GM12878 (cell line): ENCODE measurements around the gene TLCD5. TPM values are rescaled to one million over a fixed set of nuclear protein-coding genes. Genes with fewer than 3 reads are reported as not detected.

Source experiments
- ATAC-seq: fragments of 200-7000 bp; cut with Tn5 transposase; 3 replicates; pipeline ENCODE4 v1.9.1; 2020; ENCODE audit warnings: mild to moderate bottlenecking, moderate library complexity
- BruUV-seq: library from RNA; stranded (reverse); fragments of 400-500 nt; replicated peaks from 2 replicates; lab custom pipeline; 2021; lab: Mats Ljungman, UMichigan
- CTCF ChIA-PET: fragments of 300-600 bp; sonication (Branson Sonifier 250); formaldehyde crosslinking; extraction: SDS; loops from one replicate; lab custom pipeline; 2021; ENCODE audit warnings: inconsistent platforms; lab: Yijun Ruan, JAX
- POLR2A ChIA-PET: fragments of 350-600 bp; formaldehyde crosslinking; extraction: SDS; loops from one replicate; lab custom pipeline; 2021; ENCODE audit warnings: inconsistent platforms; lab: Charles Lee
- RAD21 ChIA-PET: fragments of 300-600 bp; sonication (Branson Sonifier 250); formaldehyde crosslinking; loops from one replicate; lab custom pipeline; 2023; ENCODE audit warnings: antibody characterized with exemption; ENCODE audit not compliant: unreplicated experiment; lab: Charles Lee
- SMC1A ChIA-PET: fragments of 300-600 bp; sonication (Branson Sonifier 250); formaldehyde crosslinking; loops from one replicate; lab custom pipeline; 2023; ENCODE audit not compliant: unreplicated experiment, uncharacterized antibody; lab: Charles Lee
- DNase-seq: peaks from one replicate; pipeline ENCODE4 v3.0.0-alpha.2; 2011; ENCODE audit warnings: low read depth, low spot score
- FAIRE-seq: peaks from 3 replicates; lab custom pipeline; 2011; peaks lifted over from hg19 to GRCh38; lab: Jason Lieb, UNC
- H2AFZ ChIP-seq: 2 replicates; pipeline ENCODE4 v1.6.0; 2011; ENCODE audit warnings: low read depth, low read length, control low read depth; ENCODE audit not compliant: control insufficient read depth
- H3K27ac ChIP-seq: 2 replicates; pipeline ENCODE4 v1.5.1; 2011; ENCODE audit warnings: control low read depth; ENCODE audit not compliant: control insufficient read depth, insufficient read depth
- H3K27me3 ChIP-seq, 2 experiments: replicated peaks in 1 of 2; 2 replicates each; pipeline versions ENCODE4 v1.6.0 to v1.6.1; 2011; ENCODE audit warnings: low read length in 1 of 2; ENCODE audit not compliant: control insufficient read depth in 2 of 2, insufficient read depth in 2 of 2
- H3K36me3 ChIP-seq, 2 experiments: 2 replicates each; pipeline ENCODE4 v1.5.1; 2011; ENCODE audit warnings: low read length in 1 of 2; ENCODE audit not compliant: control insufficient read depth in 2 of 2, insufficient read depth in 2 of 2
- H3K4me1 ChIP-seq: 2 replicates; pipeline ENCODE4 v1.6.1; 2011; ENCODE audit warnings: mild to moderate bottlenecking, low read length, moderate library complexity, mixed read lengths; ENCODE audit not compliant: control insufficient read depth, insufficient read depth
- H3K4me2 ChIP-seq: 2 replicates; pipeline ENCODE4 v1.6.0; 2011; ENCODE audit warnings: control low read depth; ENCODE audit not compliant: control insufficient read depth, insufficient read depth
- H3K4me3 ChIP-seq: fragments of 200-600 bp; sonication (generic); 2 replicates; pipeline ENCODE4 v1.5.1; 2016
- H3K79me2 ChIP-seq: 2 replicates; pipeline ENCODE4 v1.6.0; 2011; ENCODE audit warnings: low read length; ENCODE audit not compliant: control insufficient read depth, insufficient read depth
- H3K9ac ChIP-seq: 2 replicates; pipeline ENCODE4 v1.8.0; 2011; ENCODE audit warnings: low read length, control low read depth, mixed read lengths; ENCODE audit not compliant: control insufficient read depth, insufficient read depth
- H3K9me3 ChIP-seq: replicated peaks from 3 replicates; pipeline ENCODE4 v1.5.1; 2011; ENCODE audit warnings: mild to moderate bottlenecking, low read length; ENCODE audit not compliant: control insufficient read depth, insufficient read depth
- H4K20me1 ChIP-seq: 2 replicates; pipeline ENCODE4 v1.6.0; 2011; ENCODE audit not compliant: control insufficient read depth, insufficient read depth
- ASH2L ChIP-seq: fragments of 300-600, 200-600 bp; sonication (generic); IDR thresholded peaks from 2 replicates; pipeline ENCODE4 v1.6.1; 2017; ENCODE audit warnings: low read depth, mild to moderate bottlenecking, borderline replicate concordance
- BCL11A ChIP-seq: IDR thresholded peaks from 2 replicates; pipeline ENCODE4 v1.6.1; 2011; ENCODE audit warnings: low read depth, low read length
- BHLHE40 ChIP-seq, 2 experiments: fragments of 450-650 bp in 1 of 2; IDR thresholded peaks; 2 replicates each; pipeline ENCODE4 v1.6.1; 2011 to 2017; ENCODE audit warnings: low read depth in 2 of 2, borderline replicate concordance in 1 of 2, improper control_type of control experiment in 1 of 2, low read length in 1 of 2, mild to moderate bottlenecking in 1 of 2
- BMI1 ChIP-seq: fragments of 450-650 bp; IDR thresholded peaks from 2 replicates; pipeline ENCODE4 v1.6.1; 2016; ENCODE audit warnings: mild to moderate bottlenecking, moderate library complexity, borderline replicate concordance
- CREM ChIP-seq: IDR thresholded peaks from 2 replicates; pipeline ENCODE4 v1.6.1; 2014; ENCODE audit warnings: antibody characterized with exemption, low read depth
- E2F8 ChIP-seq: fragments of 450-650 bp; IDR thresholded peaks from 2 replicates; pipeline ENCODE4 v1.6.1; 2018; ENCODE audit warnings: mild to moderate bottlenecking, low read depth, moderate library complexity; ENCODE audit not compliant: partially characterized antibody
- ESRRA ChIP-seq: IDR thresholded peaks from 2 replicates; pipeline ENCODE4 v1.6.1; 2012; ENCODE audit warnings: mild to moderate bottlenecking, low read length, improper control_type of control experiment
- GABPA ChIP-seq: IDR thresholded peaks from 2 replicates; pipeline ENCODE4 v1.6.1; 2014; ENCODE audit warnings: antibody characterized with exemption, low read depth, mild to moderate bottlenecking, inconsistent platforms
- HDAC6 ChIP-seq: fragments of 200-600 bp; sonication (generic); IDR thresholded peaks from one replicate; pipeline ENCODE4 v1.8.0; 2017; ENCODE audit warnings: antibody characterized with exemption; ENCODE audit not compliant: unreplicated experiment
- IKZF2 ChIP-seq, 2 experiments: fragments of 450-650 bp; IDR thresholded peaks; 2 replicates each; pipeline ENCODE4 v1.6.1; 2017; ENCODE audit warnings: mild to moderate bottlenecking in 2 of 2, moderate library complexity in 2 of 2
- JUND ChIP-seq: IDR thresholded peaks from 2 replicates; pipeline ENCODE4 v1.6.1; 2012; ENCODE audit warnings: low read depth, mild to moderate bottlenecking, low read length, improper control_type of control experiment, moderate library complexity
- NBN ChIP-seq: fragments of 450-650 bp; IDR thresholded peaks from 2 replicates; pipeline ENCODE4 v1.6.1; 2016
- NR2C2 ChIP-seq: IDR thresholded peaks from 2 replicates; pipeline ENCODE4 v1.6.1; 2011; ENCODE audit warnings: borderline replicate concordance, low read depth; ENCODE audit not compliant: control insufficient read depth, insufficient read length
- POLR2A ChIP-seq: IDR thresholded peaks from 2 replicates; pipeline ENCODE4 v1.6.1; 2011; ENCODE audit warnings: low read depth, mild to moderate bottlenecking, low read length
- RB1 ChIP-seq: fragments of 450-650 bp; formaldehyde crosslinking; IDR thresholded peaks from 2 replicates; pipeline ENCODE4 v1.6.1; 2017; ENCODE audit warnings: mild to moderate bottlenecking, borderline replicate concordance
- SMAD5 ChIP-seq: IDR thresholded peaks from 2 replicates; pipeline ENCODE4 v1.6.1; 2016; ENCODE audit warnings: antibody characterized with exemption, low read depth
- USF2 ChIP-seq: IDR thresholded peaks from 2 replicates; pipeline ENCODE4 v1.6.1; 2011; ENCODE audit warnings: low read depth, low read length, improper control_type of control experiment, borderline replicate concordance
- ZNF384 ChIP-seq: IDR thresholded peaks from 2 replicates; pipeline ENCODE4 v1.6.1; 2012; ENCODE audit warnings: low read depth, mild to moderate bottlenecking, low read length, improper control_type of control experiment, borderline replicate concordance
- WGBS: methylation state at CpG from one replicate; pipeline ENCODE4 v1.1.6; 2016; ENCODE audit warnings: low lambda C conversion rate; ENCODE audit not compliant: insufficient replicate concordance, insufficient coverage; ENCODE audit errors: missing lambda C conversion rate; 5-methylcytosine and 5-hydroxymethylcytosine counted together
- in situ Hi-C: fragments of 300-500 bp; cut with MboI; formaldehyde crosslinking; loops from 9 replicates; pipeline ENCODE4 v1.14.3; 2018; ENCODE audit warnings: mixed read lengths
- intact Hi-C: fragments of 100-400 bp; cut with micrococcal nuclease; formaldehyde crosslinking; loops from one replicate; pipeline ENCODE4 v1.14.2; 2022; ENCODE audit not compliant: unreplicated experiment
- polyA plus RNA-seq, 11 experiments: library from polyadenylated mRNA; depleted of rRNA in 4 of 11; unstranded in 6 of 11; stranded (reverse) in 5 of 11; fragments of >200 nt; fragmentation: Nextera tagmentation in 4 of 11; fragmentation: Illumina TruSeq in 1 of 11; extraction: Ambion mirVana in 4 of 11; extraction: Trizol in 1 of 11; gene quantifications; 1 replicate in 1 of 11; 2 replicates in 10 of 11; pipeline versions ENCODE4 v1.2.1 to v1.2.3, GENCODE V29; 2011 to 2016; ENCODE audit warnings: inconsistent platforms in 2 of 11, missing spikeins in 2 of 11, low read depth in 1 of 11
- total RNA-seq, 4 experiments: library from RNA; depleted of rRNA in 3 of 4; stranded (reverse); fragments of >200 nt in 3 of 4; fragmentation: Illumina TruSeq in 1 of 4; extraction: Trizol in 1 of 4; gene quantifications; 2 replicates each; pipeline versions ENCODE4 v1.2.1 to v1.2.3, GENCODE V29; 2013 to 2021
- TF ChIP-seq, protein P1 (sequence below): fragments of 450-650 bp; conservative IDR thresholded peaks from 2 replicates; pipeline ENCODE4 v1.6.1; 2017; ENCODE audit warnings: mild to moderate bottlenecking, moderate library complexity

TLCD5 gene
- total and polyA plus RNA-seq, 10 of the 15 experiments (the other 5 are each of a cell fraction or from before 2014, with no cell fraction given) = 2.4 to 13.3 (median 3.2) TPM

- Histone ChIP-seq H4K20me1 (peaks cover under 1% of the 10 kb centered on the region), H3K9me3 (no peaks in the 10 kb centered on the region; the same call in 2 of the 3 replicates), H3K27ac (no peak overlapping the region), H3K4me2 (no peak overlapping the region), H3K9ac (no peak overlapping the region), H3K4me1 (peaks cover 25% of the 10 kb centered on the region), H3K36me3 (no peaks in the 10 kb centered on the region), H3K79me2 (peaks cover 65% of the 10 kb centered on the region), H2AFZ (no peak overlapping the region), H3K27me3 (no peaks in the 10 kb centered on the region), H3K4me3 (no peak overlapping the region)
- WGBS = 97% methylated on average over 3 of the region's 3 CpGs
- no peak for DNase-seq
- RAD21 ChIA-PET = interaction anchor here (0.6 to 2.2 kb wide), 5 partner anchors 53 to 124 kb away, joined by 3 to 6 read pairs (median 3); no protein-coding TSS in a partner anchor
- SMC1A ChIA-PET = interaction anchor here (0.7 to 4.9 kb wide), 10 partner anchors 15 to 374 kb away, joined by 3 to 37 read pairs (median 4); no protein-coding TSS in a partner anchor
- no TSS peak for BruUV-seq
- CTCF ChIA-PET = interaction anchor here (0.6 to 1.4 kb wide), 5 partner anchors 8 to 158 kb away, joined by 3 to 4 read pairs (median 4); no protein-coding TSS in a partner anchor
- no peak for FAIRE-seq
- no peak for ATAC-seq
- POLR2A ChIA-PET = interaction anchor here (0.5 to 1.5 kb wide), 3 partner anchors 58 to 141 kb away, joined by 3 to 4 read pairs (median 4); no protein-coding TSS in a partner anchor
- intact Hi-C loops (no loop called here), in situ Hi-C loops (no loop called here)
- TF ChIP-seq CREM (no peak), HDAC6 (no peak), USF2 (no peak), GABPA (no peak), SMAD5 (no peak), POLR2A (no peak), ESRRA (no peak), E2F8 (no peak), NR2C2 (no peak), JUND (no peak), BHLHE40 (IDR thresholded peaks at IDR 0.05; ENCODE audit: borderline replicate concordance in 1 of 2, low read depth in 2 of 2, low read length in 1 of 2) (no peak), IKZF2 (IDR thresholded peaks at IDR 0.05) (no peak), RB1 (no peak), BCL11A (no peak), ZNF384 (no peak), ASH2L (no peak), NBN (no peak), BMI1 (no peak)
- TF ChIP-seq, protein P1, sequence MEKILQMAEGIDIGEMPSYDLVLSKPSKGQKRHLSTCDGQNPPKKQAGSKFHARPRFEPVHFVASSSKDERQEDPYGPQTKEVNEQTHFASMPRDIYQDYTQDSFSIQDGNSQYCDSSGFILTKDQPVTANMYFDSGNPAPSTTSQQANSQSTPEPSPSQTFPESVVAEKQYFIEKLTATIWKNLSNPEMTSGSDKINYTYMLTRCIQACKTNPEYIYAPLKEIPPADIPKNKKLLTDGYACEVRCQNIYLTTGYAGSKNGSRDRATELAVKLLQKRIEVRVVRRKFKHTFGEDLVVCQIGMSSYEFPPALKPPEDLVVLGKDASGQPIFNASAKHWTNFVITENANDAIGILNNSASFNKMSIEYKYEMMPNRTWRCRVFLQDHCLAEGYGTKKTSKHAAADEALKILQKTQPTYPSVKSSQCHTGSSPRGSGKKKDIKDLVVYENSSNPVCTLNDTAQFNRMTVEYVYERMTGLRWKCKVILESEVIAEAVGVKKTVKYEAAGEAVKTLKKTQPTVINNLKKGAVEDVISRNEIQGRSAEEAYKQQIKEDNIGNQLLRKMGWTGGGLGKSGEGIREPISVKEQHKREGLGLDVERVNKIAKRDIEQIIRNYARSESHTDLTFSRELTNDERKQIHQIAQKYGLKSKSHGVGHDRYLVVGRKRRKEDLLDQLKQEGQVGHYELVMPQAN = no peak
These were observed 17.1 kb downstream of the TLCD5 start for GRCh38 chr11:120342226-120342625.
